Epithelial cell of esophagus (primary cell): ENCODE measurements around the gene PDLIM3.

ENCODE experiments used
- DNase-seq: peaks from one replicate; pipeline ENCODE4 v3.0.0; 2010; ENCODE audit warnings: low read depth
- H3K4me3 ChIP-seq: 2 replicates; pipeline ENCODE4 v1.5.1; 2011; ENCODE audit warnings: mild to moderate bottlenecking, low read length, control low read depth
- TF ChIP-seq, protein P1 (sequence below): IDR thresholded peaks from 2 replicates; pipeline ENCODE4 v1.5.1; 2011; ENCODE audit warnings: low read depth, mild to moderate bottlenecking, low read length, control low read depth, inconsistent platforms; ENCODE audit not compliant: insufficient read depth; ENCODE audit errors: missing control alignments

Gene PDLIM3

GRCh38 chr4:185510806-185511205, 24.5 kb downstream of the PDLIM3 start:
- no peak for DNase-seq
- TF ChIP-seq, protein P1, sequence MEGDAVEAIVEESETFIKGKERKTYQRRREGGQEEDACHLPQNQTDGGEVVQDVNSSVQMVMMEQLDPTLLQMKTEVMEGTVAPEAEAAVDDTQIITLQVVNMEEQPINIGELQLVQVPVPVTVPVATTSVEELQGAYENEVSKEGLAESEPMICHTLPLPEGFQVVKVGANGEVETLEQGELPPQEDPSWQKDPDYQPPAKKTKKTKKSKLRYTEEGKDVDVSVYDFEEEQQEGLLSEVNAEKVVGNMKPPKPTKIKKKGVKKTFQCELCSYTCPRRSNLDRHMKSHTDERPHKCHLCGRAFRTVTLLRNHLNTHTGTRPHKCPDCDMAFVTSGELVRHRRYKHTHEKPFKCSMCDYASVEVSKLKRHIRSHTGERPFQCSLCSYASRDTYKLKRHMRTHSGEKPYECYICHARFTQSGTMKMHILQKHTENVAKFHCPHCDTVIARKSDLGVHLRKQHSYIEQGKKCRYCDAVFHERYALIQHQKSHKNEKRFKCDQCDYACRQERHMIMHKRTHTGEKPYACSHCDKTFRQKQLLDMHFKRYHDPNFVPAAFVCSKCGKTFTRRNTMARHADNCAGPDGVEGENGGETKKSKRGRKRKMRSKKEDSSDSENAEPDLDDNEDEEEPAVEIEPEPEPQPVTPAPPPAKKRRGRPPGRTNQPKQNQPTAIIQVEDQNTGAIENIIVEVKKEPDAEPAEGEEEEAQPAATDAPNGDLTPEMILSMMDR, result no peak
- no peak overlapping the region for H3K4me3 ChIP-seq

GRCh38 chr4:185508181-185508580, 27.1 kb downstream of the PDLIM3 start:
- TF ChIP-seq, protein P1, result no peak
- H3K4me3 ChIP-seq, result no peak overlapping the region
- DNase-seq, result peak; percentile 89

DNA sequence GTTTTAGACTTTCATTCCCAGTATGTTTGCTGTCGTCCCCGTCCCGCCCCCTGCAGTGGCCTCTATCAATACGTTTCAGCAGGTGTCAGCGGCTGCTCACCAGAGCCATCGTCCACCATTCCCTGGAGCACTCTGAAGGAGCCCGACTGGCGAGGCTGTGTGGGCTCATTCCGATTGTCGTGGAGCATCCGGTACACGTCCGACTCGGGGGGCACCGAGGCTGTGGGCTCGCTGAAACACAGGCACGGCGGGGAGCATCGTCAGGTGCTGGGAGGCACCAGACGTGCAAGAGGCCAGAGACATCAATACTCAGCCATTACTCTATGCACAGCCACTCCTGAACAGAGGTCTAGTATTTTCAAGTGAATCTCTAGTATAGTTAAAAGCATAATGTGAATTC, 28.9 kb downstream of the PDLIM3 start:
- no peak overlapping the region for H3K4me3 ChIP-seq
- TF ChIP-seq, protein P1, result no peak
- no peak for DNase-seq

DNA sequence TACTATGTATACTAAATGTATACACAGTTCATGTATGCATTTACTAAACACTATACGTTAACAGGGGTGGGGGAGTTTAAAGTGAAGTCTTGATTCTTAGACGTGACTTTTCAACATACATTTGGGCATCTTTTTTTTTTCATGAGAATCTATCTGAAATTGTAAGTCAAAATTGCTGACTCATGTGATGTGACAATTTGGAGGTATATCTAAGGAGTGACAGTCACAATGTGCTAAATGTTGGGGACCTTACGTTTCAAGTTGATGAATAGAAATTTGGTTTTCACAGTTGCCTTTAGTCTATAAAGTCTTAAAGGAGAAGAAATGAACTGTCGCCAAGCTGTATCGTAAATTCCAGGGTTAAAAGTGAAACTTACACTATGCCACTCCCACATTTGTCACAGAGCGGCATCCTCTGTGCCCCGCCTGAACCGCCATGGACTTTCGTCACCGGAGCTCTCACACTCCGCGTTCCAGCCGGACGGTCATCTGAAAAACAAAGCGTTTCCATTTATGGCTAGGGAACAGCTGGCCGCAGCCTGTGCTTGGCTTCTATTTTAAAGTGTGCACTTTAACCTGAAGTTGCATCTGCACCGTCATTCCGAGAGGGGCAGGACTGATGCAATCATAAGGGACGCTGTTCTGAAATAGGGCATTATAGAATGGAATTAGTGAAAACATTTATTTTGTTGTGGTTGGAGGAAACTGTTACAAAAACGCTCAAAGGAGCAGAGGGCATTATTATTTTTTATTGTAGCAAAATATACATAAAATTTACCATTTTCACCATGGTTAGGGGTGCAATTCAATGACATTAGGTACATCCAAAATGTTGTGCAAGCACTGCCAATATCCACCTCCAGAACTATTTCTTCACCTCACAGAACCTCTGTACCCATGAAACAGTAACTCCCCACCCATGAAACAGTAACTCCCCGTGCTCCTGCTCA, 30.9 kb downstream of the PDLIM3 start:
- DNase-seq, result no peak
- TF ChIP-seq, protein P1, result no peak
- H3K4me3 ChIP-seq, result no peak overlapping the region

DNA sequence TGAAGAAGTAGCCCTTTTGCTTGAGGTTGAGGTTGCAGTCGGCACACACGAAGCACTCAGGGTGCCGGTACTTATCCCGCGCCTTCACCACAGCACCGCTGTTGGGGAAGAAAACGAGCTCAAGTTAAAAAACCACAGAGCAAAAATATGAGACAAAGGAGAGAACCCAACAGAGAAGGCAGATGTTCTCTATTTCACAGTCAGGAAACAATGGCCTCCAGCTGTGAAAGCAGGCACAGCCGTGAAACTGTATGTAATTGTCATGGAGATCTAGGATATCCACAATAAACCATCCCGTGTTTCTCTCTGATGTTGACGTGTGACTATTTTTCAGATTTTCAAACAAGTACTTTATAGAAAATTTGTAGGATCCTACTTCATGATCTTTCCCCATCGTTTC, 32.9 kb downstream of the PDLIM3 start:
- TF ChIP-seq, protein P1, result no peak
- no peak overlapping the region for H3K4me3 ChIP-seq
- DNase-seq, result no peak

GRCh38 chr4:185500576-185500975, 34.7 kb downstream of the PDLIM3 start:
- TF ChIP-seq, protein P1, result no peak
- no peak for DNase-seq
- no peak overlapping the region for H3K4me3 ChIP-seq
